ENCODE data around the gene GARIN1A.

DNA sequence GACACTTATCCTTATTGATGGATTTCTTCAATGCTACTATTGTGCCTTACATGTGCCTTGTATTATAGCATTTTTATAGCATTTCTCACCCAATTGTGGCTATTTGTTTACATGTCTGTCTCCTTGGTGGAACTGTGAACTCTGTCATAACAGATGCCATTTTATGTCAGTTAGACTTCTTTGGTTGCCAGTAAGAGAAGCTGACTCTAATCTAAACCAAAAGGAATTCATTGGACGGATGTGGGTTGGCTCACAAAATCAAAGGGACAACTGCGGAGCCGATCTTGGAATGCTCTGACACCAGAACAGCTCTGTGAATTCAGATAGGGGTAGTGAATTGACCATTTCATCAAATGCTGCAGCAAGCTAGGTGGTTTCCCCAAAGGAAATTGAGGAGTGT, 15.0 kb downstream of the GARIN1A start:
- TF ChIP-seq EZH2 (IDR thresholded peaks at IDR 0.05; ENCODE audit: borderline replicate concordance, insufficient read depth, low read length, poor library complexity, severe bottlenecking) (no peak), POLR2AphosphoS5 (IDR thresholded peaks at IDR 0.05) (no peak), MXI1 (conservative IDR thresholded peaks at IDR 0.05; ENCODE audit: poor library complexity, severe bottlenecking) (no peak), RAD21 (conservative IDR thresholded peaks at IDR 0.05) (no peak), TAF1 (IDR thresholded peaks at IDR 0.05; ENCODE audit: low read depth) (no peak)
- TF ChIP-seq, protein P1, sequence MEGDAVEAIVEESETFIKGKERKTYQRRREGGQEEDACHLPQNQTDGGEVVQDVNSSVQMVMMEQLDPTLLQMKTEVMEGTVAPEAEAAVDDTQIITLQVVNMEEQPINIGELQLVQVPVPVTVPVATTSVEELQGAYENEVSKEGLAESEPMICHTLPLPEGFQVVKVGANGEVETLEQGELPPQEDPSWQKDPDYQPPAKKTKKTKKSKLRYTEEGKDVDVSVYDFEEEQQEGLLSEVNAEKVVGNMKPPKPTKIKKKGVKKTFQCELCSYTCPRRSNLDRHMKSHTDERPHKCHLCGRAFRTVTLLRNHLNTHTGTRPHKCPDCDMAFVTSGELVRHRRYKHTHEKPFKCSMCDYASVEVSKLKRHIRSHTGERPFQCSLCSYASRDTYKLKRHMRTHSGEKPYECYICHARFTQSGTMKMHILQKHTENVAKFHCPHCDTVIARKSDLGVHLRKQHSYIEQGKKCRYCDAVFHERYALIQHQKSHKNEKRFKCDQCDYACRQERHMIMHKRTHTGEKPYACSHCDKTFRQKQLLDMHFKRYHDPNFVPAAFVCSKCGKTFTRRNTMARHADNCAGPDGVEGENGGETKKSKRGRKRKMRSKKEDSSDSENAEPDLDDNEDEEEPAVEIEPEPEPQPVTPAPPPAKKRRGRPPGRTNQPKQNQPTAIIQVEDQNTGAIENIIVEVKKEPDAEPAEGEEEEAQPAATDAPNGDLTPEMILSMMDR (IDR thresholded peaks at IDR 0.05; ENCODE audit: poor library complexity, severe bottlenecking) = no peak
- TF ChIP-seq, protein P2, sequence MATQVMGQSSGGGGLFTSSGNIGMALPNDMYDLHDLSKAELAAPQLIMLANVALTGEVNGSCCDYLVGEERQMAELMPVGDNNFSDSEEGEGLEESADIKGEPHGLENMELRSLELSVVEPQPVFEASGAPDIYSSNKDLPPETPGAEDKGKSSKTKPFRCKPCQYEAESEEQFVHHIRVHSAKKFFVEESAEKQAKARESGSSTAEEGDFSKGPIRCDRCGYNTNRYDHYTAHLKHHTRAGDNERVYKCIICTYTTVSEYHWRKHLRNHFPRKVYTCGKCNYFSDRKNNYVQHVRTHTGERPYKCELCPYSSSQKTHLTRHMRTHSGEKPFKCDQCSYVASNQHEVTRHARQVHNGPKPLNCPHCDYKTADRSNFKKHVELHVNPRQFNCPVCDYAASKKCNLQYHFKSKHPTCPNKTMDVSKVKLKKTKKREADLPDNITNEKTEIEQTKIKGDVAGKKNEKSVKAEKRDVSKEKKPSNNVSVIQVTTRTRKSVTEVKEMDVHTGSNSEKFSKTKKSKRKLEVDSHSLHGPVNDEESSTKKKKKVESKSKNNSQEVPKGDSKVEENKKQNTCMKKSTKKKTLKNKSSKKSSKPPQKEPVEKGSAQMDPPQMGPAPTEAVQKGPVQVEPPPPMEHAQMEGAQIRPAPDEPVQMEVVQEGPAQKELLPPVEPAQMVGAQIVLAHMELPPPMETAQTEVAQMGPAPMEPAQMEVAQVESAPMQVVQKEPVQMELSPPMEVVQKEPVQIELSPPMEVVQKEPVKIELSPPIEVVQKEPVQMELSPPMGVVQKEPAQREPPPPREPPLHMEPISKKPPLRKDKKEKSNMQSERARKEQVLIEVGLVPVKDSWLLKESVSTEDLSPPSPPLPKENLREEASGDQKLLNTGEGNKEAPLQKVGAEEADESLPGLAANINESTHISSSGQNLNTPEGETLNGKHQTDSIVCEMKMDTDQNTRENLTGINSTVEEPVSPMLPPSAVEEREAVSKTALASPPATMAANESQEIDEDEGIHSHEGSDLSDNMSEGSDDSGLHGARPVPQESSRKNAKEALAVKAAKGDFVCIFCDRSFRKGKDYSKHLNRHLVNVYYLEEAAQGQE (IDR thresholded peaks at IDR 0.05; ENCODE audit: borderline replicate concordance) = no peak

Data from neural cell (in vitro differentiated cells).